A549 (cell line): ENCODE data around the gene SGIP1. TPM values are rescaled to one million over a fixed set of nuclear protein-coding genes. Genes with fewer than 3 reads are reported as not detected.

Experiments used
- ATAC-seq, 2 experiments: fragments of 200-7000 bp in 1 of 2; fragments of >200 bp in 1 of 2; cut with Nextera tagmentation in 1 of 2; cut with Tn5 transposase in 1 of 2; 3 replicates each; pipeline versions ENCODE4 v1.8.0 to v1.9.1; 2018 to 2020; ENCODE audit warnings: mild to moderate bottlenecking in 1 of 2, moderate library complexity in 1 of 2
- CTCF ChIA-PET: fragments of 300-600 bp; sonication (Branson Sonifier 250); formaldehyde crosslinking; extraction: SDS; loops from one replicate; lab custom pipeline; 2021; ENCODE audit warnings: antibody characterized with exemption, inconsistent platforms; lab: Yijun Ruan, JAX
- POLR2A ChIA-PET: fragments of 350-600 bp; formaldehyde crosslinking; extraction: SDS; loops from one replicate; lab custom pipeline; 2021; ENCODE audit warnings: antibody characterized with exemption, inconsistent platforms; lab: Yijun Ruan, JAX
- DNase-seq, 2 experiments: peaks; one replicate each; pipeline versions ENCODE4 v3.0.0 to v3.0.0-alpha.2; 2011 to 2016; ENCODE audit warnings: low read depth in 1 of 2, low spot score in 1 of 2
- FAIRE-seq: peaks from 2 replicates; lab custom pipeline; 2011; peaks lifted over from hg19 to GRCh38; lab: Jason Lieb, UNC
- H3K27ac ChIP-seq, 2 experiments: fragments of >200 bp; sonication (Bioruptor Twin); formaldehyde crosslinking; 3 replicates each; pipeline ENCODE4 v1.5.1; 2016 to 2017
- H3K4me1 ChIP-seq: fragments of >200 bp; sonication (Bioruptor Twin); formaldehyde crosslinking; 3 replicates; pipeline ENCODE4 v1.6.1; 2016
- H3K4me2 ChIP-seq: fragments of >200 bp; sonication (Bioruptor Twin); formaldehyde crosslinking; 3 replicates; pipeline ENCODE4 v1.6.1; 2016
- H3K4me3 ChIP-seq: fragments of >200 bp; sonication (Bioruptor Twin); formaldehyde crosslinking; 3 replicates; pipeline ENCODE4 v1.5.1; 2016
- H3K9me3 ChIP-seq: fragments of >200 bp; sonication (Bioruptor Twin); formaldehyde crosslinking; 3 replicates; pipeline ENCODE4 v1.6.1; 2016
- ATOH8 ChIP-seq: fragments of 250-450 bp; sonication (Bioruptor Pico); IDR thresholded peaks from 2 replicates; pipeline ENCODE4 v1.5.0; 2020; ENCODE audit warnings: low read depth, mild to moderate bottlenecking, moderate library complexity
- BCL3 ChIP-seq: fragments of >200 bp; sonication (Bioruptor Twin); formaldehyde crosslinking; IDR thresholded peaks from 3 replicates; pipeline ENCODE4 v1.6.1; 2016
- BHLHE40 ChIP-seq: IDR thresholded peaks from 2 replicates; pipeline ENCODE4 v1.6.1; 2012; ENCODE audit warnings: low read depth, low read length, inconsistent platforms
- CBX2 ChIP-seq: fragments of 200-600 bp; sonication (generic); IDR thresholded peaks from 2 replicates; pipeline ENCODE4 v1.6.1; 2016; ENCODE audit warnings: low read depth, mild to moderate bottlenecking, borderline replicate concordance
- CBX8 ChIP-seq: fragments of 200-600 bp; sonication (generic); IDR thresholded peaks from 2 replicates; pipeline ENCODE4 v1.6.1; 2016
- CHD2 ChIP-seq: fragments of 150-350 bp; IDR thresholded peaks from 2 replicates; pipeline ENCODE4 v1.6.1; 2014; ENCODE audit warnings: low read length; ENCODE audit not compliant: partially characterized antibody
- CHD4 ChIP-seq: fragments of 200-600 bp; sonication (generic); IDR thresholded peaks from 2 replicates; pipeline ENCODE4 v1.6.1; 2016; ENCODE audit warnings: antibody characterized with exemption, mild to moderate bottlenecking, borderline replicate concordance
- EHMT2 ChIP-seq: fragments of 200-600 bp; sonication (generic); IDR thresholded peaks from 2 replicates; pipeline ENCODE4 v1.6.1; 2016; ENCODE audit warnings: antibody characterized with exemption, low read depth, mild to moderate bottlenecking, moderate library complexity
- ELK1 ChIP-seq: fragments of 150-350 bp; IDR thresholded peaks from 2 replicates; pipeline ENCODE4 v1.6.1; 2014; ENCODE audit warnings: low read depth, mild to moderate bottlenecking, low read length
- FOSL2 ChIP-seq, 2 experiments: fragments of 450-650 bp in 1 of 2; fragments of >200 bp in 1 of 2; sonication (Bioruptor Twin) in 1 of 2; formaldehyde crosslinking; IDR thresholded peaks; 2 replicates each; pipeline versions ENCODE4 v1.5.0 to v1.6.1; 2016 to 2020; ENCODE audit warnings: mild to moderate bottlenecking in 1 of 2, moderate library complexity in 1 of 2
- HES2 ChIP-seq: fragments of >200 bp; sonication (Bioruptor Twin); formaldehyde crosslinking; IDR thresholded peaks from 2 replicates; pipeline ENCODE4 v1.6.1; 2016
- HOXA7 ChIP-seq: fragments of 250-450 bp; sonication (Bioruptor Pico); IDR thresholded peaks from 2 replicates; pipeline ENCODE4 v1.5.0; 2020; ENCODE audit warnings: mild to moderate bottlenecking, moderate library complexity
- JUN ChIP-seq, 2 experiments: fragments of >200 bp; sonication (Bioruptor Twin); formaldehyde crosslinking; IDR thresholded peaks; 2 replicates in 1 of 2; 3 replicates in 1 of 2; pipeline ENCODE4 v1.6.1; 2016 to 2017
- JUNB ChIP-seq: fragments of >200 bp; sonication (Bioruptor Twin); formaldehyde crosslinking; IDR thresholded peaks from 2 replicates; pipeline ENCODE4 v1.6.1; 2016
- KDM1A ChIP-seq: fragments of 200-600 bp; sonication (generic); IDR thresholded peaks from 2 replicates; pipeline ENCODE4 v1.6.1; 2016; ENCODE audit warnings: low read depth, mild to moderate bottlenecking
- KDM5A ChIP-seq: fragments of 200-600 bp; sonication (generic); IDR thresholded peaks from 2 replicates; pipeline ENCODE4 v1.6.1; 2016; ENCODE audit warnings: antibody characterized with exemption, mild to moderate bottlenecking
- MAX ChIP-seq: IDR thresholded peaks from 2 replicates; pipeline ENCODE4 v1.6.1; 2012
- PHF8 ChIP-seq: fragments of 200-600 bp; sonication (generic); IDR thresholded peaks from 2 replicates; pipeline ENCODE4 v1.6.1; 2016; ENCODE audit warnings: low read depth, mild to moderate bottlenecking, antibody characterized with exemption, moderate library complexity, borderline replicate concordance
- POLR2A ChIP-seq: IDR thresholded peaks from 2 replicates; pipeline ENCODE4 v1.6.1; 2012; ENCODE audit warnings: mild to moderate bottlenecking, low read length
- POLR2AphosphoS2 ChIP-seq: conservative IDR thresholded peaks from 2 replicates; pipeline ENCODE4 v1.6.1; 2012; ENCODE audit warnings: low read length, improper control_type of control experiment, inconsistent platforms
- RARB ChIP-seq: fragments of 250-450 bp; sonication (Bioruptor Pico); IDR thresholded peaks from 2 replicates; pipeline ENCODE4 v1.8.0; 2021; ENCODE audit warnings: mild to moderate bottlenecking, moderate library complexity
- RCOR1 ChIP-seq: fragments of 150-350 bp; IDR thresholded peaks from 2 replicates; pipeline ENCODE4 v1.6.1; 2014; ENCODE audit warnings: antibody characterized with exemption, low read length, low read depth
- RNF2 ChIP-seq: fragments of 200-600 bp; sonication (generic); IDR thresholded peaks from 2 replicates; pipeline ENCODE4 v1.6.1; 2016; ENCODE audit warnings: low read depth, mild to moderate bottlenecking, antibody characterized with exemption, moderate library complexity, borderline replicate concordance
- SMC3 ChIP-seq: fragments of >200 bp; sonication (Bioruptor Twin); formaldehyde crosslinking; IDR thresholded peaks from 3 replicates; pipeline ENCODE4 v1.6.1; 2018; ENCODE audit warnings: inconsistent platforms
- ZFP36 ChIP-seq: fragments of 450-650 bp; IDR thresholded peaks from 2 replicates; pipeline ENCODE4 v1.6.1; 2014; ENCODE audit warnings: borderline replicate concordance; ENCODE audit not compliant: partially characterized antibody
- ZNF302 ChIP-seq: fragments of 250-450 bp; sonication (Bioruptor Pico); IDR thresholded peaks from 2 replicates; pipeline ENCODE4 v1.9.0; 2021; ENCODE audit warnings: inconsistent platforms, mild to moderate bottlenecking, moderate library complexity
- WGBS: methylation state at CpG from one replicate; pipeline ENCODE4 v1.1.6; 2017; ENCODE audit errors: missing lambda C conversion rate; 5-methylcytosine and 5-hydroxymethylcytosine counted together
- polyA plus RNA-seq, 4 experiments: library from polyadenylated mRNA; depleted of rRNA in 3 of 4; stranded (reverse); fragments of >200 nt; fragmentation: RNase III in 1 of 4; extraction: RNeasy Plus Mini Kit Qiagen cat#74134 plus additional on column Dnase treatment in 1 of 4; gene quantifications; 2 replicates in 3 of 4; 3 replicates in 1 of 4; pipeline ENCODE4 v1.2.3, GENCODE V29; 2011 to 2017

Gene SGIP1
- polyA plus RNA-seq, 2 of the 4 experiments (the other 2 are of a cell fraction) = not detected

GRCh38 chr1:66633159-66633558 lies 99.2 kb downstream of the SGIP1 start (continued):
- TF ChIP-seq BHLHE40 = no peak
- no peak for TF ChIP-seq BCL3
- no peak for TF ChIP-seq POLR2A

- no peak overlapping the region for H3K4me2 ChIP-seq
- 18% methylated on average over 1 of the region's 1 CpG for WGBS
- no peak for FAIRE-seq
Measured at GRCh38 chr1:66637146-66637545, 103.2 kb downstream of the SGIP1 start.

GRCh38 chr1:66641891-66642473 lies 108.0 kb downstream of the SGIP1 start:
- ChIA-PET POLR2A (no interaction called here), CTCF (no interaction called here)
- Histone ChIP-seq H3K9me3 (no peaks in the 10 kb centered on the region), H3K27ac (no peak overlapping the region), H3K4me1 (no peaks in the 10 kb centered on the region), H3K4me3 (no peak overlapping the region), H3K4me2 (no peak overlapping the region)
- ATAC-seq = no peak
- TF ChIP-seq HES2 = no peak
- no peak for TF ChIP-seq CHD4
- TF ChIP-seq JUN (IDR thresholded peaks at IDR 0.05) = no peak
- no peak for TF ChIP-seq FOSL2 (IDR thresholded peaks at IDR 0.05)
- no peak for TF ChIP-seq FOSL2 (CRISPR knock-in tag; IDR thresholded peaks at IDR 0.05)
- no peak for TF ChIP-seq RNF2
- no peak for TF ChIP-seq HOXA7
- TF ChIP-seq ZNF302 (CRISPR knock-in tag) = no peak
- FAIRE-seq = no peak
- no peak for DNase-seq
- WGBS = 63% methylated on average over 4 of the region's 4 CpGs

More at GRCh38 chr1:66637146-66637545, 103.2 kb downstream of the SGIP1 start:
- POLR2A ChIA-PET = no interaction called here
- ATAC-seq (no peak), DNase-seq (no peak)
- Histone ChIP-seq H3K4me3 (no peak overlapping the region), H3K27ac (no peak overlapping the region), H3K4me1 (no peaks in the 10 kb centered on the region), H3K9me3 (no peaks in the 10 kb centered on the region)
- no peak for TF ChIP-seq CBX8
- CTCF ChIA-PET = no interaction called here

GRCh38 chr1:66642992-66643391 lies 109.0 kb downstream of the SGIP1 start:
- FAIRE-seq = no peak
- POLR2A ChIA-PET = no interaction called here
- Histone ChIP-seq H3K27ac (no peak overlapping the region), H3K4me1 (no peaks in the 10 kb centered on the region), H3K4me3 (no peak overlapping the region), H3K4me2 (no peak overlapping the region), H3K9me3 (no peaks in the 10 kb centered on the region)
- CTCF ChIA-PET = no interaction called here
- no peak for DNase-seq
- TF ChIP-seq PHF8 (no peak), ZFP36 (no peak), FOSL2 (IDR thresholded peaks at IDR 0.05) (no peak), FOSL2 (CRISPR knock-in tag; IDR thresholded peaks at IDR 0.05) (no peak)
- ATAC-seq = no peak
- WGBS = 9% methylated on average over 3 of the region's 3 CpGs

GRCh38 chr1:66644331-66644730 lies 110.4 kb downstream of the SGIP1 start:
- POLR2A ChIA-PET = no interaction called here
- Histone ChIP-seq H3K4me2 (no peak overlapping the region), H3K9me3 (no peaks in the 10 kb centered on the region), H3K4me3 (no peak overlapping the region), H3K27ac (no peak overlapping the region), H3K4me1 (no peaks in the 10 kb centered on the region)
- DNase-seq (no peak), ATAC-seq (no peak), FAIRE-seq (no peak)
- WGBS = 22% methylated on average over 3 of the region's 3 CpGs
- CTCF ChIA-PET = no interaction called here
- no peak for TF ChIP-seq RARB (CRISPR knock-in tag)
- no peak for TF ChIP-seq KDM5A
- TF ChIP-seq HES2 = no peak
- no peak for TF ChIP-seq JUNB
- TF ChIP-seq CBX2 = no peak
- no peak for TF ChIP-seq RCOR1
- no peak for TF ChIP-seq CHD2
- TF ChIP-seq MAX = no peak
- no peak for TF ChIP-seq EHMT2
- TF ChIP-seq BHLHE40 = no peak
- TF ChIP-seq CBX8 = no peak
- TF ChIP-seq CHD4 = no peak
- no peak for TF ChIP-seq KDM1A
- no peak for TF ChIP-seq ATOH8 (CRISPR knock-in tag)
- TF ChIP-seq SMC3 = no peak
- no peak for TF ChIP-seq ELK1
- no peak for TF ChIP-seq ZNF302 (CRISPR knock-in tag)
- no peak for TF ChIP-seq POLR2AphosphoS2
